H9 (cell line): ENCODE data around the gene FAM120C. TPM values are rescaled to one million over a fixed set of nuclear protein-coding genes. Genes with fewer than 3 reads are reported as not detected.

Experiments
- DNase-seq: peaks from one replicate; pipeline ENCODE4 v3.0.0-alpha.2; 2017
- H2AFZ ChIP-seq: one replicate; pipeline ENCODE4 v1.6.1; 2013; ENCODE audit warnings: mild to moderate bottlenecking, low read length, control low read depth, moderate library complexity
- H2AK5ac ChIP-seq: 2 replicates; pipeline ENCODE4 v1.6.1; 2013; ENCODE audit warnings: low read length, control low read depth, mixed read lengths; ENCODE audit not compliant: insufficient read length
- H2BK120ac ChIP-seq: one replicate; pipeline ENCODE4 v1.6.1; 2013; ENCODE audit warnings: low read depth, mild to moderate bottlenecking, low read length, control low read depth, inconsistent platforms; ENCODE audit not compliant: poor library complexity, severe bottlenecking
- H2BK12ac ChIP-seq: 2 replicates; pipeline ENCODE4 v1.6.1; 2013; ENCODE audit warnings: low read length, control low read depth, mixed read lengths, low read depth; ENCODE audit not compliant: insufficient read length
- H2BK15ac ChIP-seq: 2 replicates; pipeline ENCODE4 v1.6.1; 2013; ENCODE audit warnings: low read depth, low read length, control low read depth
- H2BK20ac ChIP-seq: one replicate; pipeline ENCODE4 v1.6.1; 2013; ENCODE audit warnings: low read depth, mild to moderate bottlenecking, low read length, control low read depth, inconsistent platforms; ENCODE audit not compliant: poor library complexity, severe bottlenecking
- H2BK5ac ChIP-seq: 2 replicates; pipeline ENCODE4 v1.6.1; 2013; ENCODE audit warnings: low read length, control low read depth, mixed read lengths; ENCODE audit not compliant: insufficient read length
- H3K14ac ChIP-seq: 2 replicates; pipeline ENCODE4 v1.6.1; 2013; ENCODE audit warnings: low read length, control low read depth; ENCODE audit not compliant: insufficient read depth
- H3K18ac ChIP-seq: 2 replicates; pipeline ENCODE4 v1.6.1; 2013; ENCODE audit warnings: low read depth, mild to moderate bottlenecking, mixed read lengths, low read length, control low read depth; ENCODE audit not compliant: insufficient read length
- H3K23ac ChIP-seq: 2 replicates; pipeline ENCODE4 v1.6.1; 2013; ENCODE audit warnings: low read length, control low read depth, mixed read lengths, low read depth; ENCODE audit not compliant: insufficient read length
- H3K23me2 ChIP-seq: 2 replicates; pipeline ENCODE4 v1.6.1; 2013; ENCODE audit warnings: low read depth, mild to moderate bottlenecking, mixed read lengths, low read length, control low read depth; ENCODE audit not compliant: insufficient read length, poor library complexity, severe bottlenecking
- H3K27ac ChIP-seq: 2 replicates; pipeline ENCODE4 v1.5.1; 2013; ENCODE audit warnings: low read length, control low read depth, mixed read lengths, low read depth; ENCODE audit not compliant: insufficient read length
- H3K27me3 ChIP-seq: 2 replicates; pipeline ENCODE4 v1.6.1; 2013; ENCODE audit warnings: low read length, control low read depth, inconsistent platforms; ENCODE audit not compliant: insufficient read depth
- H3K4ac ChIP-seq: 2 replicates; pipeline ENCODE4 v1.6.1; 2013; ENCODE audit warnings: low read depth, mild to moderate bottlenecking, control low read depth, inconsistent platforms, low read length, moderate library complexity
- H3K4me1 ChIP-seq: 2 replicates; pipeline ENCODE4 v1.6.1; 2013; ENCODE audit warnings: low read length, control low read depth, inconsistent platforms; ENCODE audit not compliant: insufficient read depth
- H3K4me2 ChIP-seq: 2 replicates; pipeline ENCODE4 v1.6.1; 2013; ENCODE audit warnings: low read length, control low read depth, mixed read lengths; ENCODE audit not compliant: insufficient read length, insufficient read depth
- H3K56ac ChIP-seq: 2 replicates; pipeline ENCODE4 v1.6.1; 2013; ENCODE audit warnings: low read depth, mild to moderate bottlenecking, mixed read lengths, low read length, control low read depth; ENCODE audit not compliant: insufficient read length
- H3K79me1 ChIP-seq: 2 replicates; pipeline ENCODE4 v1.6.1; 2013; ENCODE audit warnings: low read depth, mild to moderate bottlenecking, moderate library complexity, low read length, control low read depth, inconsistent platforms; ENCODE audit not compliant: insufficient read depth, poor library complexity, severe bottlenecking
- H3K79me2 ChIP-seq: 2 replicates; pipeline ENCODE4 v1.6.1; 2013; ENCODE audit warnings: low read length, control low read depth, inconsistent platforms; ENCODE audit not compliant: insufficient read depth
- H3K9ac ChIP-seq: 2 replicates; pipeline ENCODE4 v1.6.1; 2013; ENCODE audit warnings: low read length, control low read depth, mixed read lengths; ENCODE audit not compliant: insufficient read length; ENCODE audit errors: extremely low read depth
- H3K9me3 ChIP-seq: one replicate; pipeline ENCODE4 v1.6.1; 2013; ENCODE audit warnings: low read depth, low read length, inconsistent platforms; ENCODE audit not compliant: control insufficient read depth
- H3T11ph ChIP-seq: one replicate; pipeline ENCODE4 v1.6.1; 2013; ENCODE audit warnings: mild to moderate bottlenecking, low read length, control low read depth, inconsistent platforms
- H4K20me1 ChIP-seq: one replicate; pipeline ENCODE4 v1.6.1; 2013; ENCODE audit not compliant: control insufficient read depth, insufficient read length, insufficient read depth
- H4K5ac ChIP-seq: 2 replicates; pipeline ENCODE4 v1.6.1; 2013; ENCODE audit warnings: low read depth, mild to moderate bottlenecking, mixed read lengths, low read length, control low read depth; ENCODE audit not compliant: insufficient read length
- H4K8ac ChIP-seq: replicated peaks from 2 replicates; pipeline ENCODE4 v1.6.1; 2013; ENCODE audit warnings: low read length, control low read depth, mixed read lengths, low read depth; ENCODE audit not compliant: insufficient read length
- H4K91ac ChIP-seq: 2 replicates; pipeline ENCODE4 v1.6.1; 2013; ENCODE audit warnings: low read depth, mild to moderate bottlenecking, moderate library complexity, mixed read lengths, low read length, control low read depth; ENCODE audit not compliant: insufficient read length
- H3K27ac Mint-ChIP-seq, 3 experiments: 2 replicates in 2 of 3; 3 replicates in 1 of 3; pipeline ENCODE4 v1.8.0; 2020 to 2021; ENCODE audit warnings: mixed read lengths in 3 of 3, mild to moderate bottlenecking in 1 of 3, moderate library complexity in 1 of 3
- H3K27me3 Mint-ChIP-seq: 2 replicates; pipeline ENCODE4 v1.8.0; 2021; ENCODE audit warnings: low read depth, mild to moderate bottlenecking, moderate library complexity, mixed read lengths
- H3K36me3 Mint-ChIP-seq, 3 experiments: 2 replicates in 2 of 3; 3 replicates in 1 of 3; pipeline ENCODE4 v1.8.0; 2020 to 2021; ENCODE audit warnings: low read depth in 3 of 3, mixed read lengths in 3 of 3; ENCODE audit not compliant: insufficient read depth in 1 of 3
- H3K4me1 Mint-ChIP-seq, 2 experiments: 2 replicates each; pipeline ENCODE4 v1.8.0; 2020; ENCODE audit warnings: mixed read lengths in 2 of 2
- H3K4me3 Mint-ChIP-seq, 2 experiments: 2 replicates in 1 of 2; 3 replicates in 1 of 2; pipeline ENCODE4 v1.8.0; 2020 to 2021; ENCODE audit warnings: mild to moderate bottlenecking in 2 of 2, mixed read lengths in 2 of 2, moderate library complexity in 1 of 2
- H3K9me3 Mint-ChIP-seq, 2 experiments: 2 replicates in 1 of 2; 3 replicates in 1 of 2; pipeline ENCODE4 v1.8.0; 2020; ENCODE audit warnings: mild to moderate bottlenecking in 2 of 2, mixed read lengths in 2 of 2, moderate library complexity in 1 of 2
- CTCF ChIP-seq: fragments of 200-600 bp; sonication (generic); conservative IDR thresholded peaks from 3 replicates; pipeline ENCODE4 v1.8.0; 2021; ENCODE audit warnings: antibody characterized with exemption, mild to moderate bottlenecking
- WGBS: extraction: QIAGEN DNeasy Blood & Tissue Kit; methylation state at CpG from one replicate; pipeline ENCODE4 v1.1.7; 2013; ENCODE audit warnings: missing lambda C conversion rate, low lambda C conversion rate, mixed read lengths; ENCODE audit not compliant: insufficient read length; ENCODE audit errors: extremely low coverage; 5-methylcytosine and 5-hydroxymethylcytosine counted together
- total RNA-seq: library from RNA; stranded (reverse); gene quantifications from 2 replicates; pipeline ENCODE4 v1.2.1, GENCODE V29; 2021

FAM120C gene
- total RNA-seq, 1 experiment from 2014 or later, result 9.2 TPM

- no peak overlapping the region for H3K27ac ChIP-seq
- no peak overlapping the region for H3K9ac ChIP-seq
- H3K56ac ChIP-seq, result no peak overlapping the region
- H3T11ph ChIP-seq, result no peak overlapping the region
- Mint-ChIP-seq H3K27ac (no peak overlapping the region), H3K36me3 (peaks cover 11 to 29% (median 18%) of the 10 kb centered on the region in 3 experiments), H3K4me3 (no peak overlapping the region), H3K4me1 (no peaks in the 10 kb centered on the region), H3K9me3 (peaks cover 47 to 57% of the 10 kb centered on the region in 2 experiments), H3K27me3 (no peaks in the 10 kb centered on the region)
- no peak overlapping the region for H2BK120ac ChIP-seq
- WGBS, result no CpG with 5 or more reads among the region's 3 CpGs
- no peak overlapping the region for H2BK15ac ChIP-seq
- H2AFZ ChIP-seq, result no peak overlapping the region
- H4K8ac ChIP-seq, result no peak overlapping the region
- no peak overlapping the region for H3K18ac ChIP-seq
- no peaks in the 10 kb centered on the region; the same call in none of the 2 replicates for H3K79me2 ChIP-seq
- no peak overlapping the region for H4K91ac ChIP-seq
- H3K27me3 ChIP-seq, result no peaks in the 10 kb centered on the region
- no peak overlapping the region for H2AK5ac ChIP-seq
- DNase-seq, result no peak
- no peaks in the 10 kb centered on the region for H3K4me1 ChIP-seq
- H4K5ac ChIP-seq, result no peak overlapping the region
- no peak overlapping the region for H3K23ac ChIP-seq
- TF ChIP-seq CTCF, result no peak
- H2BK12ac ChIP-seq, result no peak overlapping the region
- no peak overlapping the region for H3K14ac ChIP-seq
- no peak overlapping the region for H2BK20ac ChIP-seq
- H3K9me3 ChIP-seq, result peaks cover 43% of the 10 kb centered on the region
- no peaks in the 10 kb centered on the region for H3K23me2 ChIP-seq
- no peak overlapping the region for H2BK5ac ChIP-seq
- H3K4me2 ChIP-seq, result no peak overlapping the region
- no peak overlapping the region for H3K4ac ChIP-seq
- no peaks in the 10 kb centered on the region for H3K79me1 ChIP-seq
- no peaks in the 10 kb centered on the region for H4K20me1 ChIP-seq
These were observed 10.6 kb downstream of the FAM120C start for GRCh38 chrX:54172455-54172854.
